ENCODE results near the gene PROB1. TPM values are rescaled to one million over a fixed set of nuclear protein-coding genes. Genes with fewer than 3 reads are reported as not detected.
A peak's percentile ranks its signal among the peaks of the same experiment; 100 is the strongest.
"Not testable (repeated sequence)": the region's sequence is repeated elsewhere in the genome, so short reads cannot be mapped to it uniquely, and the experiment has no call there.

Gene PROB1
- total RNA-seq, 1 experiment from 2014 or later = 2.3 TPM

- H3K27ac ChIP-seq (ENCODE audit: low read length) = no peak overlapping the region
- H3K9me3 ChIP-seq (ENCODE audit: control insufficient read depth, insufficient read depth, low read depth, low read length) = no peaks in the 10 kb centered on the region
- in situ Hi-C loops (cut with HindIII; ENCODE audit: low pct_unique_long_range_greater_than_20kb, low sequenced_read_pairs) (no loop called here), intact Hi-C loops (cut with micrococcal nuclease; ENCODE audit: unreplicated experiment) (no loop called here)
- ATAC-seq = no peak
- POLR2A ChIA-PET = no interaction called here
- TF ChIP-seq POLR2AphosphoS5 (IDR thresholded peaks at IDR 0.05; ENCODE audit: low read depth, low read length) = no peak
- no peak for TF ChIP-seq CTCF (IDR thresholded peaks at IDR 0.05)
- TSS peak; percentile 44 for BruUV-seq (replicated peaks)
- CTCF ChIA-PET = interaction anchor here (0.5 kb wide), 1 partner anchor 600 kb away, joined by 3 read pairs; no protein-coding TSS in a partner anchor
- H3K36me3 ChIP-seq (ENCODE audit: control insufficient read depth, insufficient read depth, low read length) = no peaks in the 10 kb centered on the region
- DNase-seq (ENCODE audit: low read depth, low spot score) = no peak
- H3K27me3 ChIP-seq (ENCODE audit: control insufficient read depth, insufficient read depth, low read length) = no peaks in the 10 kb centered on the region
- no peak overlapping the region for H3K4me3 ChIP-seq (ENCODE audit: low read depth in 2 of 2, low read length in 2 of 2)
- no peaks in the 10 kb centered on the region for H3K4me1 ChIP-seq (ENCODE audit: control insufficient read depth, insufficient read depth, low read length)
Measured at GRCh38 chr5:139354186-139354585, 40.7 kb downstream of the PROB1 start.

GRCh38 chr5:139347863-139348262, 47.0 kb downstream of the PROB1 start:
- H3K9me3 ChIP-seq (ENCODE audit: control insufficient read depth, insufficient read depth, low read depth, low read length); ATAC-seq; POLR2A ChIA-PET; H3K27me3 ChIP-seq (ENCODE audit: control insufficient read depth, insufficient read depth, low read length); H3K36me3 ChIP-seq (ENCODE audit: control insufficient read depth, insufficient read depth, low read length); in situ Hi-C loops (cut with HindIII; ENCODE audit: low pct_unique_long_range_greater_than_20kb, low sequenced_read_pairs); BruUV-seq (replicated peaks); H3K27ac ChIP-seq (ENCODE audit: low read length); CTCF ChIA-PET; H3K4me3 ChIP-seq (ENCODE audit: low read depth in 2 of 2, low read length in 2 of 2); H3K4me1 ChIP-seq (ENCODE audit: control insufficient read depth, insufficient read depth, low read length); intact Hi-C loops (cut with micrococcal nuclease; ENCODE audit: unreplicated experiment); DNase-seq (ENCODE audit: low read depth, low spot score): not testable (repeated sequence)

GRCh38 chr5:139345442-139345841, 49.5 kb downstream of the PROB1 start:
- DNase-seq (ENCODE audit: low read depth, low spot score); H3K4me3 ChIP-seq (ENCODE audit: low read depth in 2 of 2, low read length in 2 of 2); ATAC-seq; POLR2A ChIA-PET; intact Hi-C loops (cut with micrococcal nuclease; ENCODE audit: unreplicated experiment); H3K27me3 ChIP-seq (ENCODE audit: control insufficient read depth, insufficient read depth, low read length); CTCF ChIA-PET; H3K36me3 ChIP-seq (ENCODE audit: control insufficient read depth, insufficient read depth, low read length); BruUV-seq (replicated peaks); H3K27ac ChIP-seq (ENCODE audit: low read length); in situ Hi-C loops (cut with HindIII; ENCODE audit: low pct_unique_long_range_greater_than_20kb, low sequenced_read_pairs); H3K9me3 ChIP-seq (ENCODE audit: control insufficient read depth, insufficient read depth, low read depth, low read length): not testable (repeated sequence)
- peaks cover 12% of the 10 kb centered on the region for H3K4me1 ChIP-seq (ENCODE audit: control insufficient read depth, insufficient read depth, low read length)

GRCh38 chr5:139344177-139344576, 50.7 kb downstream of the PROB1 start:
- no peaks in the 10 kb centered on the region for H3K27me3 ChIP-seq (ENCODE audit: control insufficient read depth, insufficient read depth, low read length)
- TF ChIP-seq TCF7L2 (IDR thresholded peaks at IDR 0.05; ENCODE audit: low read depth, low read length) (no peak), REST (IDR thresholded peaks at IDR 0.05; ENCODE audit: insufficient read depth in 1 of 2, low read depth in 2 of 2, low read length in 1 of 2) (no peak), CTCF (IDR thresholded peaks at IDR 0.05) (no peak), POLR2AphosphoS5 (IDR thresholded peaks at IDR 0.05; ENCODE audit: low read depth, low read length) (no peak), SIN3A (IDR thresholded peaks at IDR 0.05; ENCODE audit: borderline replicate concordance, insufficient read depth, low read depth, low read length) (no peak)
- BruUV-seq (replicated peaks) = no TSS peak
- no peak for ATAC-seq
- H3K27ac ChIP-seq (ENCODE audit: low read length) = no peak overlapping the region
- H3K9me3 ChIP-seq (ENCODE audit: control insufficient read depth, insufficient read depth, low read depth, low read length) = no peaks in the 10 kb centered on the region
- ChIA-PET POLR2A (interaction anchor here (0.6 kb wide), 1 partner anchor 14 kb away, joined by 10 read pairs; no protein-coding TSS in a partner anchor), CTCF (no interaction called here)
- in situ Hi-C loops (cut with HindIII; ENCODE audit: low pct_unique_long_range_greater_than_20kb, low sequenced_read_pairs) = no loop called here
- no peak for DNase-seq (ENCODE audit: low read depth, low spot score)
- peaks cover 3% of the 10 kb centered on the region; the same call in 1 of the 2 replicates for H3K36me3 ChIP-seq (ENCODE audit: control insufficient read depth, insufficient read depth, low read length)
- no peak overlapping the region for H3K4me3 ChIP-seq (ENCODE audit: low read depth in 2 of 2, low read length in 2 of 2)
- intact Hi-C loops (cut with micrococcal nuclease; ENCODE audit: unreplicated experiment) = no loop called here
- peaks cover 12% of the 10 kb centered on the region for H3K4me1 ChIP-seq (ENCODE audit: control insufficient read depth, insufficient read depth, low read length)
